HG02870 (cell line): ENCODE results near the gene CARD19.

ENCODE experiments used
- ATAC-seq: cut with Tn5 transposase; IDR thresholded peaks from one replicate; pipeline ENCODE4 v1.9.1; 2021; ENCODE audit warnings: mild to moderate bottlenecking, moderate library complexity; ENCODE audit not compliant: unreplicated experiment

Gene CARD19

GRCh38 chr9:93061791-93062763 is 33.9 kb upstream of the CARD19 start:
- no peak for ATAC-seq

GRCh38 chr9:93064392-93065134 is 31.5 kb upstream of the CARD19 start:
- peak; percentile 90 for ATAC-seq

- no peak for ATAC-seq
Observed at GRCh38 chr9:93065135-93065720, 30.8 kb upstream of the CARD19 start.

- ATAC-seq, result no peak
Observed at GRCh38 chr9:93066978-93067603, 28.9 kb upstream of the CARD19 start.

GRCh38 chr9:93068956-93069355 is 27.1 kb upstream of the CARD19 start:
- no peak for ATAC-seq

- ATAC-seq, result no peak
Observed at GRCh38 chr9:93071464-93071863, 24.6 kb upstream of the CARD19 start.

- no peak for ATAC-seq
Observed at GRCh38 chr9:93072383-93072795, 23.6 kb upstream of the CARD19 start.

- no peak for ATAC-seq
Observed at GRCh38 chr9:93076101-93076791, 19.8 kb upstream of the CARD19 start.

GRCh38 chr9:93076792-93077128 is 19.3 kb upstream of the CARD19 start:
- ATAC-seq, result no peak

GRCh38 chr9:93077367-93077766 is 18.6 kb upstream of the CARD19 start:
- ATAC-seq, result no peak

- no peak for ATAC-seq
Observed at GRCh38 chr9:93077811-93078210, 18.2 kb upstream of the CARD19 start.

GRCh38 chr9:93079371-93079770 is 16.6 kb upstream of the CARD19 start:
- no peak for ATAC-seq

GRCh38 chr9:93080406-93080805 is 15.6 kb upstream of the CARD19 start:
- no peak for ATAC-seq

- no peak for ATAC-seq
Observed at GRCh38 chr9:93081081-93081529, 14.9 kb upstream of the CARD19 start.

- no peak for ATAC-seq
Observed at GRCh38 chr9:93081931-93082330, 14.1 kb upstream of the CARD19 start.

- ATAC-seq, result no peak
Observed at GRCh38 chr9:93082841-93083411, 13.1 kb upstream of the CARD19 start.

- no peak for ATAC-seq
Observed at GRCh38 chr9:93083592-93084470, 12.2 kb upstream of the CARD19 start.

- ATAC-seq, result no peak
Observed at GRCh38 chr9:93084471-93084881, 11.5 kb upstream of the CARD19 start.

- no peak for ATAC-seq
Observed at GRCh38 chr9:93085676-93086075, 10.3 kb upstream of the CARD19 start.
